ENCODE measurements around the gene POLK. TPM values are rescaled to one million over a fixed set of nuclear protein-coding genes. Genes with fewer than 3 reads are reported as not detected.

Gene POLK
- polyA plus RNA-seq, 1 of the 3 experiments (the other 2 are of a cell fraction) = 5.5 TPM

DNA sequence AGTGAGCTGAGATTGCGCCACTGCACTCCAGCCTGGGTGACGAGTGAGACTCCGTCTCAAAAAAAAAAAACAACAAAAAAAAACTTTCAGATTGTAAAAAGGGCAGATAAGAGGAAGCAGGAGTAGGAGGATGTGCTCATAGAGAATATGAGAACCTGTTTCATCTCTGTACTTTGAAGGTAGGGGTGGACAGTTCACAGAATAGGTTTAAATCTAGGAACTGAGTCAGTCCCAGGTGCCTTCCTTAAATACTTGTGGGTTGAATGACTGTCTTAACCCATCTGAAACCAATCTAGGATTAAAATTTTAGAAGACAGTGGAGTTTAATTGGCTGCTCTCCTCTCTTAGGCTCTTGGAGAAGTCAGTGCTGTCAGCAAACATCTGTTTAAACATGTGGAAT, 12.4 kb downstream of the POLK start:
- H3K4me3 ChIP-seq (ENCODE audit: low read depth in 2 of 2, low read length in 1 of 2) = no peak overlapping the region
- H3K9me2 ChIP-seq = no peaks in the 10 kb centered on the region
- WGBS (ENCODE audit: low lambda C conversion rate) = 93% methylated on average over 3 of the region's 3 CpGs
- no peak overlapping the region for H3K4me2 ChIP-seq
- CTCF ChIA-PET = no interaction called here
- DNase-seq = no peak
- no peak overlapping the region for H3K9ac ChIP-seq
- peaks cover 0 to 27% of the 10 kb centered on the region in 2 experiments for H3K36me3 ChIP-seq (replicated peaks in 1 of 2; ENCODE audit: control insufficient read depth in 1 of 2, insufficient read depth in 2 of 2, low read length in 1 of 2)
- H3K27ac ChIP-seq (ENCODE audit: low read depth in 2 of 2, low read length in 1 of 2) = no peak overlapping the region
- no peaks in the 10 kb centered on the region; a peak in 1 of 4 replicates for H3K4me1 ChIP-seq (ENCODE audit: control insufficient read depth in 1 of 2, insufficient read depth in 2 of 2, low read depth in 1 of 2, low read length in 1 of 2)
- no peaks in the 10 kb centered on the region for H3K27me3 ChIP-seq (ENCODE audit: insufficient read depth)
- POLR2A ChIA-PET = no interaction called here
- no peaks in the 10 kb centered on the region for H3F3A ChIP-seq (replicated peaks; ENCODE audit: insufficient read depth)
- no peak for TF ChIP-seq YY1 (IDR thresholded peaks at IDR 0.05; ENCODE audit: low read depth)
- TF ChIP-seq JUND (IDR thresholded peaks at IDR 0.05) = no peak
- TF ChIP-seq RAD21 (IDR thresholded peaks at IDR 0.05; ENCODE audit: low read length) = no peak
- TF ChIP-seq, protein P1, sequence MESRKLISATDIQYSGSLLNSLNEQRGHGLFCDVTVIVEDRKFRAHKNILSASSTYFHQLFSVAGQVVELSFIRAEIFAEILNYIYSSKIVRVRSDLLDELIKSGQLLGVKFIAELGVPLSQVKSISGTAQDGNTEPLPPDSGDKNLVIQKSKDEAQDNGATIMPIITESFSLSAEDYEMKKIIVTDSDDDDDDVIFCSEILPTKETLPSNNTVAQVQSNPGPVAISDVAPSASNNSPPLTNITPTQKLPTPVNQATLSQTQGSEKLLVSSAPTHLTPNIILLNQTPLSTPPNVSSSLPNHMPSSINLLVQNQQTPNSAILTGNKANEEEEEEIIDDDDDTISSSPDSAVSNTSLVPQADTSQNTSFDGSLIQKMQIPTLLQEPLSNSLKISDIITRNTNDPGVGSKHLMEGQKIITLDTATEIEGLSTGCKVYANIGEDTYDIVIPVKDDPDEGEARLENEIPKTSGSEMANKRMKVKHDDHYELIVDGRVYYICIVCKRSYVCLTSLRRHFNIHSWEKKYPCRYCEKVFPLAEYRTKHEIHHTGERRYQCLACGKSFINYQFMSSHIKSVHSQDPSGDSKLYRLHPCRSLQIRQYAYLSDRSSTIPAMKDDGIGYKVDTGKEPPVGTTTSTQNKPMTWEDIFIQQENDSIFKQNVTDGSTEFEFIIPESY (IDR thresholded peaks at IDR 0.05; ENCODE audit: borderline replicate concordance, low read depth) = no peak
- TF ChIP-seq, protein P2, sequence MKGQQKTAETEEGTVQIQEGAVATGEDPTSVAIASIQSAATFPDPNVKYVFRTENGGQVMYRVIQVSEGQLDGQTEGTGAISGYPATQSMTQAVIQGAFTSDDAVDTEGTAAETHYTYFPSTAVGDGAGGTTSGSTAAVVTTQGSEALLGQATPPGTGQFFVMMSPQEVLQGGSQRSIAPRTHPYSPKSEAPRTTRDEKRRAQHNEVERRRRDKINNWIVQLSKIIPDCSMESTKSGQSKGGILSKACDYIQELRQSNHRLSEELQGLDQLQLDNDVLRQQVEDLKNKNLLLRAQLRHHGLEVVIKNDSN (IDR thresholded peaks at IDR 0.05; ENCODE audit: borderline replicate concordance, low read depth) = no peak
- TF ChIP-seq FOSL2 (IDR thresholded peaks at IDR 0.05; ENCODE audit: borderline replicate concordance, low read depth) = no peak
- no peak for TF ChIP-seq EZH2phosphoT487 (IDR thresholded peaks at IDR 0.05; ENCODE audit: borderline replicate concordance, low read depth)
- no peak for TF ChIP-seq CHD2 (IDR thresholded peaks at IDR 0.05; ENCODE audit: low read length, partially characterized antibody)
- no peak for TF ChIP-seq SIN3A (IDR thresholded peaks at IDR 0.05; ENCODE audit: borderline replicate concordance, low read depth, low read length)
- TF ChIP-seq, protein P3, sequence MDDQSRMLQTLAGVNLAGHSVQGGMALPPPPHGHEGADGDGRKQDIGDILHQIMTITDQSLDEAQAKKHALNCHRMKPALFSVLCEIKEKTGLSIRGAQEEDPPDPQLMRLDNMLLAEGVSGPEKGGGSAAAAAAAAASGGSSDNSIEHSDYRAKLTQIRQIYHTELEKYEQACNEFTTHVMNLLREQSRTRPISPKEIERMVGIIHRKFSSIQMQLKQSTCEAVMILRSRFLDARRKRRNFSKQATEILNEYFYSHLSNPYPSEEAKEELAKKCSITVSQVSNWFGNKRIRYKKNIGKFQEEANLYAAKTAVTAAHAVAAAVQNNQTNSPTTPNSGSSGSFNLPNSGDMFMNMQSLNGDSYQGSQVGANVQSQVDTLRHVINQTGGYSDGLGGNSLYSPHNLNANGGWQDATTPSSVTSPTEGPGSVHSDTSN (IDR thresholded peaks at IDR 0.05) = no peak
- no peak for TF ChIP-seq SMC3 (IDR thresholded peaks at IDR 0.05; ENCODE audit: low read depth, low read length)
- TF ChIP-seq NFIC (IDR thresholded peaks at IDR 0.05; ENCODE audit: borderline replicate concordance) = no peak
- no peak for TF ChIP-seq TAF1 (IDR thresholded peaks at IDR 0.05; ENCODE audit: borderline replicate concordance, low read depth, low read length)
- no peak for TF ChIP-seq GABPA (IDR thresholded peaks at IDR 0.05; ENCODE audit: low read depth)
- TF ChIP-seq RXRA (IDR thresholded peaks at IDR 0.05; ENCODE audit: borderline replicate concordance, low read depth) = no peak
- H4K20me1 ChIP-seq (ENCODE audit: insufficient read depth) = peaks cover 5% of the 10 kb centered on the region
- H2AFZ ChIP-seq (ENCODE audit: low read depth) = no peak overlapping the region
- H3K79me2 ChIP-seq (ENCODE audit: insufficient read depth) = peaks cover 97% of the 10 kb centered on the region
- 0 out of 2 replicates have a peak, but pooled peaks cover 7% of the 10 kb centered on the region for H3K9me3 ChIP-seq

GRCh38 chr5:75524591-75524990, 12.9 kb downstream of the POLK start:
- no peak overlapping the region for H2AFZ ChIP-seq (ENCODE audit: low read depth)
- no peaks in the 10 kb centered on the region for H3F3A ChIP-seq (replicated peaks; ENCODE audit: insufficient read depth)
- peaks cover 0 to 25% of the 10 kb centered on the region in 2 experiments for H3K36me3 ChIP-seq (replicated peaks in 1 of 2; ENCODE audit: control insufficient read depth in 1 of 2, insufficient read depth in 2 of 2, low read length in 1 of 2)
- H3K27me3 ChIP-seq (ENCODE audit: insufficient read depth) = no peaks in the 10 kb centered on the region
- no peak for TF ChIP-seq RXRA (IDR thresholded peaks at IDR 0.05; ENCODE audit: borderline replicate concordance, low read depth)
- TF ChIP-seq, protein P1 (IDR thresholded peaks at IDR 0.05; ENCODE audit: borderline replicate concordance, low read depth) = no peak
- no peak for TF ChIP-seq GABPA (IDR thresholded peaks at IDR 0.05; ENCODE audit: low read depth)
- no peak for TF ChIP-seq FOXM1 (IDR thresholded peaks at IDR 0.05; ENCODE audit: low read depth)
- TF ChIP-seq NFIC (IDR thresholded peaks at IDR 0.05; ENCODE audit: borderline replicate concordance) = no peak
- no peak for TF ChIP-seq USF2 (IDR thresholded peaks at IDR 0.05; ENCODE audit: borderline replicate concordance, low read depth, low read length)
- TF ChIP-seq EP300 (IDR thresholded peaks at IDR 0.05; ENCODE audit: borderline replicate concordance in 1 of 2, low read depth in 1 of 2, low read length in 1 of 2) = no peak
- H3K4me3 ChIP-seq (ENCODE audit: low read depth in 2 of 2, low read length in 1 of 2) = no peak overlapping the region
- H3K9ac ChIP-seq = no peak overlapping the region
- ChIA-PET CTCF (no interaction called here), POLR2A (no interaction called here)
- no peak overlapping the region; a peak in 1 of 4 replicates for H3K27ac ChIP-seq (ENCODE audit: low read depth in 2 of 2, low read length in 1 of 2)
- peaks cover 95% of the 10 kb centered on the region for H3K79me2 ChIP-seq (ENCODE audit: insufficient read depth)
- no peak for DNase-seq
- H3K4me2 ChIP-seq = no peak overlapping the region
- WGBS (ENCODE audit: low lambda C conversion rate) = 89% methylated on average over 1 of the region's 1 CpG
- peaks cover 5% of the 10 kb centered on the region for H4K20me1 ChIP-seq (ENCODE audit: insufficient read depth)
- H3K9me3 ChIP-seq = 0 out of 2 replicates have a peak, but pooled peaks cover 7% of the 10 kb centered on the region
- no peaks in the 10 kb centered on the region for H3K9me2 ChIP-seq
- no peaks in the 10 kb centered on the region; a peak in 1 of 4 replicates for H3K4me1 ChIP-seq (ENCODE audit: control insufficient read depth in 1 of 2, insufficient read depth in 2 of 2, low read depth in 1 of 2, low read length in 1 of 2)
